Ammon's horn (tissue), 1 donor: Measurements from ENCODE around the gene PKD1.

ENCODE experiments used
- DNase-seq: peaks from one replicate; pipeline ENCODE4 v3.0.0-alpha.2; 2016; ENCODE audit warnings: low spot score

PKD1 gene

GRCh38 chr16:2074071-2074470 is 61.6 kb downstream of the PKD1 start:
- DNase-seq, result no peak

- DNase-seq, result no peak
Measured at GRCh38 chr16:2072926-2073325, 62.8 kb downstream of the PKD1 start.

- no peak for DNase-seq
Measured at GRCh38 chr16:2071454-2072202, 64.1 kb downstream of the PKD1 start.

DNA sequence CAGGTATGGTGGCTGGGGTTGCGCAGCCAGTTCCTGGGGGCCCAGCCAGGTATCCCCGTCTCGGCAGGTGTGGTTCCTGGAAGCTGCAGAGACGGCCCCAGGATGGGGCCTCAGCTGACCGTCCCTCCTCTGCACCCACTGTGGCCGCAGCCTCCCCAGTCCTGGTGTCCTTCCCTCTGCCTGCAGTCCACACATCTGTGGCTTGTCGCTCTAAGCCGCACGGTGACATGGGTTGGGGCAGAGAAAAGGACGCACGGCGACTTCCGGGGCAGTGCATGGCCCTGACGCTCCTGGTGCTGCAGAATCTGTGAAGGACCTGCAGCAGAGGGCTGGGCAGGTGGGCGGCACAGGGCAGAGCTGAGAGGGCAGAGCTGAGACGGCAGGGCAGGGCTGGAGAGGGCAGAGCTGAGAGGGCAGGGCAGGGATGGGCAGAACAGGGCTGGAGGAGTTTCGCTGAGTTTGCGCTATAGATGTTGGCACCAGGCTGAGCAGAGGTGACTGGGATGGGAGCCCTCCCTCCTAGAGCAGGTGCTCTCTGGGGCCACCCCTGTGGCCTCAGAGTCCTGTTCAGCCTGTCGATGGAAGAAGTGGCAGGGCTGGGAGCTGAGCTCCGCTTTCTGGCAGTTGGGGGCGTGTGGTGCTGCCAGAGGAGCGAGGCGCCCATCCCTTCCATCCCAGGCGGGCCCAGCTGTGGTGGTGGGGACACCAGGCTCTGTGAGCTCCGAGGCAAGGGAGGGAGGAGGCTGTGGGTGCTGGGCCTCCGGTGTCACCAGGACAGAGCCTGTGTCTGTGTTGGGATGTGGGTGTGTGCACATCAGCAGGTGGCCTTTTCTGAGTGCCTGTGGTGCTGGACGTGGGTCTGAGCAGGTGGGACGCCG is 64.9 kb downstream of the PKD1 start:
- DNase-seq, result no peak

DNA sequence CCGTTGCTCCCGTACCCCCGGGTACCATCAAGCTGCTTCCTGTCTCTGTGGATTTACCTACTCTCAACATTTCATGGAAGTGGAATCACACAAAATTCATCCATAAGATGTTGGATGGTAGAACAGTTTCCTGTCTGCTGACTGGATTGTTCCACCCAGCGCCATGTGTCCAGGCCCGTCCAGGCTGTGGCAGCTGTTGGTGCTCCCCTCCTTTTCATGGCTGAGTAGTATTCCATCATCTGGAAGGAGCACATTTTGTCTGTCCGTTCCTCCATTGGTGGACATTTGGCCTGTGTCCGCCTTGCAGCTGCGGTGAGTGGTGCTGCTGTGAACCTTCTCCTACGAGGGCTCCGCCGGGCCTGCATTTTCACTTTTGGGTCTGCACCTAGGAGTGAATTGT is 69.6 kb downstream of the PKD1 start:
- no peak for DNase-seq

GRCh38 chr16:2064368-2064945 is 71.2 kb downstream of the PKD1 start:
- DNase-seq, result no peak

DNA sequence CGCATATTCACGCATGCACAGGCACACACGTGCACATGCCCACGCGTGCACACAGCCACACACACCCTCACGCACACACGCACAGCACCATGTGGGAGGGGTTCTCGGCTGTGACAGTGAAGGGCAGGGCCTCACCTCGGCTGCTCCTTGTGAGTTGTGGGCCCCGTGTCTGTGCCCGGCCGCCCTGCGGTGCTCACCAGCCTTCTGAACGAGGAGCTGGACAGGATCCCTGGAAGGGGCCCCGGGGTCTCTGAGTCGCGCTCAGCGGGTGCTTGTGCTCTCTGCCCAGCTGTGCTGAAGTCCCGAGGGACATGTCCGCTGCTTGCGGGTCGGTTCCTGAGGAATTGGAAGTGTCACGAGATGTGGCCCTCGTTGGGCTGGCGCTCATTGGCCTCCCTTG is 71.8 kb downstream of the PKD1 start:
- no peak for DNase-seq

DNA sequence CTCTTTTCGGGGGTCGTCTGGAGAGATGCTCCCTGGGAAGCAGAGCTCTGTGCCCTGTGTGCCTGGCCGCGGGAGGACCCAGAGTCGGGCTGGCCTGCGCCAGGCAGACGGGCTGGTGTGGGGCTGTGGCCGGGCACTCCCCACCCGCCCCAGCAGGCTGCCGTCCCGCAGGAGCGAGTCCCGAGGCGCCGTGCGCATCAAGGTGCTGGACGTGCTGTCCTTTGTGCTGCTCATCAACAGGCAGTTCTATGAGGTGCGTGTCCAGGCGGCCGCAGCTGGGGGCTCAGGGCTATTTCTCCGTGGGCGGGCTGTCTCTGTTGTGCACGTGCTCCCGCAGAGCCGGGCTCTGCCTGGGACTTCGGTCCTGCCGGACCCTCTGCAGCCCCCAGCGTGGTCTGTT is 72.9 kb downstream of the PKD1 start:
- DNase-seq, result no peak

GRCh38 chr16:2061526-2061925 is 74.2 kb downstream of the PKD1 start:
- no peak for DNase-seq

DNA sequence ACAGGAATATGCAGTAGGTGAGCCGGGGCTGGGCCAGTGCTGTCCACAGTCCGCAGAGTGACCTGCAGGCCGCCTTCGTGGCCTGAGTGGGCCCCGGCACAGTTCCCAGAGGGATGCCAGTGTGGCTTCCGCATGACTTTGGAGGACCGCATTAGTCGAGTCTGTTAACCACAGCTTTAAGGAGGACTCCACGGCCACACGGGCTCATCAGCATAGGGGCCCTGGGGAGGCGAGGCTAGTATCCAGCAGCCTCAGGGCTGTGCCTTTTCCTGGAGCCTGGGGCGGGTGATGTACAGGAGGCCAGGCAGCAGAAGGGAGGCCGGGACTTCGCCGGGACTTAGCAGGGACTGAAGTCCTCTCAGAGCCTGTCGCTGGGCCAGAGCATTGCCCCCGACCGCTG is 74.7 kb downstream of the PKD1 start:
- no peak for DNase-seq

DNA sequence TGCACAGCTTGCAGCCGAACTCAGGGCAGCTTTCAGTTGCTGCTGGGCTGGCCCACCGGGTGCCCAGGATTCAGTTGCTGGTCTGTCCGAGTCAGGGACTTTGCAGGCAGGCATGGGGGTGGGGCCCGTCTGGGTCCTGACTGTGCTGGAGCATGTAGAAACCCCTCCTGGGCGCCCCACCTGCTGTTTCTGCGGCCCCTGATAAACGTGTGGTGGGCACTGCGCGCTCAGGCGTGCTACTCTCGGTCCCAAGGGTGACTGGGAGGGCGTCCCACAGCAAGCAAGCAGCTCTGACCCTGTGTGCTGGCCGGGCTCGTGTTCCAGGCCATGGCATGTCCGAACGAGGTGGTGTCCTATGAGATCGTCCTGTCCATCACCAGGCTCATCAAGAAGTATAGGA is 75.4 kb downstream of the PKD1 start:
- no peak for DNase-seq

- DNase-seq, result no peak
Measured at GRCh38 chr16:2058872-2059271, 76.8 kb downstream of the PKD1 start.

- DNase-seq, result no peak
Measured at GRCh38 chr16:2058420-2058819, 77.3 kb downstream of the PKD1 start.

DNA sequence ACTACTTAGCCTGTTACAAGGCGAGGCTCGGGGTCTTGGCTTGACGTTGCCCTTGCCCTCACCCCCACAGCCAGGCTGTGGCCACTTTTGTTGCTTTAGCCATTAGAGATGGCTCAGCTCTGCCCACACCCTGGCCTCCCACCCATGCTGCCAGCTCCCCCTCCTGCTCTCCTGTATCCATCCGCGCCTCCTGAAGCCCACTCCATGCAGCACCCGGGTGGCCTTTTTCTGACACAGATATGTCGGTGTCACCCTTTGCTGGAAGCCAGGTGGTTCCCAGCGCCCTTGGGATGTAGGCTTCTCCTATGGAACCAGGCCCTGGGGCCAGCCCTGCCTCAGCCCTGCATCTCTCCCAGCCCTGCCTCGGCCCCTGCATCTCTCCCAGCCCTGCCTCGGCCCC is 78.3 kb downstream of the PKD1 start:
- no peak for DNase-seq

DNA sequence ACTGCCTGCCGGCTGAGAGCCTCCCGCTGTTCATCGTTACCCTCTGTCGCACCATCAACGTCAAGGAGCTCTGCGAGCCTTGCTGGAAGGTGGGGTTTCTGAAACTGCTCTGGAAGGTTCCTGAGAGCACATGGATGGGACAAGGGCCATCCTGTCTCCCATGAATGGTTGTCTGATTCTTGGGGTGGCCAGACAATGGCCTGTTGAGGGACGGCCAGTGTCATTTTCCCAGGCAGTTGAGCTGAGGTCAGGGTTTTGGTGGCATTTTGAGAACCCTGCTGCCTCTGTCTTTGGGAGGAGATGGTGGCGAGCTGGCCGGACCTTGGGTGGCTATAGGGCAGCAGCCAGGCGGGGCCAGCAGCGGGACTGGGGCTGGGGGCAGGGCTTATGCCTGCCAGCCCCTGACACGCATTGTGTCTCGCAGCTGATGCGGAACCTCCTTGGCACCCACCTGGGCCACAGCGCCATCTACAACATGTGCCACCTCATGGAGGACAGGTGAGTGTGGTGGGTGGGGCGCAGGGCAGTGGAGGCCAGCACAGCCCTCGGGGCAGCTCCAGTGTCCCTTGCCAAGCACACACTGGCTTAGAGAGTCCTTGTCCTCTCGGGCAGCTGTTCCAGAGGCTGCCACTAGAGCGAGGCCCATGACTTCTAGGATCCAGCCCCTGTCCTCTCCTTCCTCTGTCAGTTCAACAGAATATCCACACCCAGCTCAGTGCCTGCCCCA is 78.9 kb downstream of the PKD1 start:
- DNase-seq, result peak; percentile 36

GRCh38 chr16:2056077-2056476 is 79.6 kb downstream of the PKD1 start:
- no peak for DNase-seq

DNA sequence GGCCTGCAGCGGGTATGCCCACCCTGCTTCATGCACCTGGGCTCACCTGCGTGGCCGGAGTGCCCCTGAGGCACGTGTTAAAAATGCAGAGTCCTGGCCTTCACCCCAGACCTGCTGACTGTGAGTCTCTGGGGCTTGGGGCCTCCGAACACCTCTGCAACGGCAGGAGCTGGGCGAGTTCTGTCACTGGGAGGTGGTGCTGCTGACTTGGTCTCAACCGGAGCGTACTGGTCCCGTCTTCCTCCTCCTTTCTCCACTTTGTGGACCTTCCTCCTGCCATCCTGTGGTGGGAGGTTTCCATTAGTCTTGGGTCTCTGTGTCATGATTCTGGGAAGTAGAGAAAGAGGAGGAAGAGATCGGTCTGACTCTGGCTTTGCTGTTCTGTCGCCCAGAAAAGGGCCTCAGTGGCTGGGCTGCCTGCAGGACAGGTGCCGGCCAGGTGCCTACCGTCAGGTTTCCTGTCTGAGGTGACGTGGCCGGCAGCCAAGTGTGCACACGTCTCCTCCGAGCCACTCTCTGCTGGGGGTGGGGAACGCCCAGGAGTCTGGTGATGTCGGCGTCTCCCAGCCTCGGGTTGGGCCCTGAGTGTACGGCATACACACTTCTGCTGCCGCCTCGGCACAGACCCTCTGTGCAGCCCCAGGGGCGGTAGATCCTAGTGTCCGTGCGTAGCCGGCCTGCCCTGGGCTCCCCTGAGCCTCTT is 81.0 kb downstream of the PKD1 start:
- no peak for DNase-seq

- DNase-seq, result no peak
Measured at GRCh38 chr16:2053897-2054296, 81.8 kb downstream of the PKD1 start.

GRCh38 chr16:2053211-2053610 is 82.5 kb downstream of the PKD1 start:
- DNase-seq, result no peak

DNA sequence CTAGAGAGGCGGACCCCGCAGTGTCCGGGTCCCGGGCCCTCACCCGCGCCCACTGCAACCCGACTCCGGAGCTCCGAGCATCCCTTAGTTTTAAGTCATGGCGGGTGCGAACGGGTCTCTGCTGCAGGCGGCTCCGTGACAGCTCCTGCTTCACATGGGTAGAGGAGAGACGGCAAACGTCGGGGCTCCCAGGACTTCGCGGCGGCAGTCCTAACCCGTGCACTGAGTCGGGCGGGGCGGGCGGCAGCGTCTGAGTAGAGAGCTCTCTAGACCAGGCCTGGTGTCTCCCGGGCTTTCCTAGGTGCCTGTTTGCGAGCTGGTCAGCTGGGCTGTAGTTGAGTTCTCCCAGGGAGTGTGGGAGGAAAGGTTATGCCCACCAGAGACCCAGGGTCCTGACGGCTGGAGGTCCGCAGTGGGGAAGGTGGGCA is 87.6 kb downstream of the PKD1 start:
- DNase-seq, result no peak

DNA sequence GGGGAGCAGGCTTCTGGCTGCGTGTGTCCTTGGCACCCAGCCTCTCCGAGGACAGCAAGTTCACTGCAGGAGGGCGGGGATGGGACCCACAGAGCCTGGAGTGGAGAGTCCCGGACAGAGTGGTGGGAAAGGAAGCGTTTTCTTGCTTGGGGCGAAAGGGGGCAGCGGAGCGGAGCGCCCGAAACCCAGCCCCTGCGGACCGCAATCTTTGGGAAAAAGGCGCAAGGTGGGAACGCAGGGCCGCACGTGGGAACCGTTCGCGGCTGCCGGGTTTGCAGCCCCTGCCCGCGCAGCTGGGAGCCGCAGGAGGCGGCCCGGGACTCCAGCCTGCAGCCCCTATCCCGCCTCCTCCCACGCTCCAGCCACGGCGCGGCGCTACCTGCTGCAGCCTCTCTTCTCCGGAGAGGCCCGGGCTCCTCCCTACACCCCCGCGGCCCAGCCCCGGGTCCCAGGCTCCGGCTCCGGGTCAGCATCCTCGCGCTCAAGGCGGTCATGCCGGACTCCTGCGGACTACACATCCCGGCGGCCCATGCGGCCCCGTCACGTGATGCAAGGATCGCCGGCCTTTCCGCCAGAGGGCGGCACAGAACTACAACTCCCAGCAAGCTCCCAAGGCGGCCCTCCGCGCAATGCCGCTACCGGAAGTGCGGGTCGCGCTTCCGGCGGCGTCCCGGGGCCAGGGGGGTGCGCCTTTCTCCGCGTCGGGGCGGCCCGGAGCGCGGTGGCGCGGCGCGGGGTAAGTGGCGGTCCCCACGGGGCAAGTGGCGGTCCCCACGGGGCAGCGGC is 88.2 kb downstream of the PKD1 start, which contains the start of the genes NTHL1 and TSC2:
Gene NTHL1 (minus strand): TSS at position 505 of the 786 bp plus-strand sequence. CDS start 11 bp downstream, at position 494.
Gene TSC2 (plus strand): TSS at position 656 of the 786 bp plus-strand sequence. CDS start 631 bp downstream, outside the sequence.
- DNase-seq, result peak; percentile 97
